Esophagus squamous epithelium (tissue), 4 donors: Measurements from ENCODE around the gene GTF2A1L.

ENCODE experiments used
- CTCF ChIP-seq, 6 experiments: fragments of 450-650 bp in 4 of 6; fragments of 200-600 bp in 2 of 6; sonication (generic) in 2 of 6; IDR thresholded peaks; one replicate each; pipeline ENCODE4 v1.5.1; 2016 to 2019; ENCODE audit warnings: antibody characterized with exemption in 6 of 6, mild to moderate bottlenecking in 4 of 6, moderate library complexity in 4 of 6
- POLR2A ChIP-seq, 4 donors: fragments of 450-650 bp; IDR thresholded peaks; one replicate each; pipeline ENCODE4 v1.6.1; 2017; ENCODE audit warnings: antibody characterized with exemption in 4 of 4, mild to moderate bottlenecking in 4 of 4, moderate library complexity in 3 of 4

DNA sequence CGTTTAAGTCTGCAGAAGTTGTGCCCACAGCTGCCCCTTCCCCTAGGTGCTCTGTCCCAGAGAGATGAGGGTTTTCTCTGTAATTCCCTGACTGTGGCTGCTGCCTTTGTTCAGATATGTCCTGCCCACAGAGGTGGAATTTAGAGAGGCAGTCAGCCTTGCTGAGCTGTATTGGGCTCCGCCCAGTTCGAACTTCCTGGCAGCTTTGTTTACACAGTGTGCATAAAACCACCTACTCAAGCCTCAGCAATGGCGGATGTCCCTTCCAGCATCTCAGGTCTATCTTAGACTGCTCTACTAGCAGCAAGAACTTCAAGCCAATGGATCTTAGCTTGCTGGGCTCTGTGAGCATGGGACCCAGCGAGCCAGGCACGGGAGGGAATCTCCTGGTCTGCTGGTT lies 89.8 kb downstream of the GTF2A1L start:
- TF ChIP-seq CTCF (IDR thresholded peaks at IDR 0.05) (no peak), POLR2A (IDR thresholded peaks at IDR 0.05) (no peak)
